CD4-positive, alpha-beta memory T cell (primary cell): ENCODE results near the gene ASB10. TPM values are rescaled to one million over a fixed set of nuclear protein-coding genes. Genes with fewer than 3 reads are reported as not detected.
A peak's percentile ranks its signal among the peaks of the same experiment; 100 is the strongest.

ENCODE experiments used
- CTCF ChIA-PET: fragments of 350-600 bp; sonication (Branson Sonifier 250); formaldehyde crosslinking; loops from one replicate; lab custom pipeline; 2021; ENCODE audit warnings: inconsistent platforms; ENCODE audit not compliant: partially characterized antibody; lab: Charles Lee
- POLR2A ChIA-PET: fragments of 350-600 bp; sonication (Branson Sonifier 250); formaldehyde crosslinking; loops from one replicate; lab custom pipeline; 2021; ENCODE audit not compliant: partially characterized antibody; lab: Charles Lee
- DNase-seq, 5 donors: peaks; one replicate each; pipeline versions ENCODE4 v3.0.0 to v3.0.0-alpha.2; 2020 to 2022; ENCODE audit warnings: mixed read lengths in 1 of 5
- H3K27ac ChIP-seq: one replicate; pipeline ENCODE4 v1.7.0; 2013; ENCODE audit warnings: low read depth, low read length
- H3K27me3 ChIP-seq: 2 replicates; pipeline ENCODE4 v1.7.0; 2013; ENCODE audit warnings: mild to moderate bottlenecking, low read length, moderate library complexity; ENCODE audit not compliant: insufficient read depth
- H3K36me3 ChIP-seq: 2 replicates; pipeline ENCODE4 v1.7.0; 2013; ENCODE audit warnings: mild to moderate bottlenecking, low read length, moderate library complexity; ENCODE audit not compliant: insufficient read depth
- H3K4me1 ChIP-seq: 2 replicates; pipeline ENCODE4 v1.7.0; 2013; ENCODE audit warnings: mild to moderate bottlenecking, low read length, moderate library complexity; ENCODE audit not compliant: insufficient read depth
- H3K4me3 ChIP-seq, 2 donors: one replicate each; pipeline ENCODE4 v1.7.0; 2013; ENCODE audit warnings: low read length in 2 of 2, mild to moderate bottlenecking in 1 of 2
- H3K9me3 ChIP-seq, 2 donors: one replicate each; pipeline ENCODE4 v1.7.0; 2013; ENCODE audit warnings: low read length in 2 of 2, control low read depth in 1 of 2; ENCODE audit not compliant: control insufficient read depth in 1 of 2
- H3K27ac Mint-ChIP-seq, 7 donors: one replicate each; pipeline ENCODE4 v1.8.0; 2020 to 2021; ENCODE audit warnings: mixed read lengths in 7 of 7, mild to moderate bottlenecking in 6 of 7, inconsistent platforms in 3 of 7, moderate library complexity in 3 of 7
- H3K27me3 Mint-ChIP-seq, 2 donors: one replicate each; pipeline ENCODE4 v1.8.0; 2020 to 2021; ENCODE audit warnings: mixed read lengths in 2 of 2
- H3K36me3 Mint-ChIP-seq, 2 donors: one replicate each; pipeline ENCODE4 v1.8.0; 2020 to 2021; ENCODE audit warnings: mixed read lengths in 2 of 2, inconsistent platforms in 1 of 2, mild to moderate bottlenecking in 1 of 2
- H3K4me1 Mint-ChIP-seq, 4 donors: one replicate each; pipeline ENCODE4 v1.8.0; 2020 to 2021; ENCODE audit warnings: mixed read lengths in 4 of 4, mild to moderate bottlenecking in 1 of 4
- H3K4me3 Mint-ChIP-seq, 8 donors: one replicate each; pipeline ENCODE4 v1.8.0; 2020 to 2021; ENCODE audit warnings: mixed read lengths in 8 of 8, mild to moderate bottlenecking in 7 of 8, moderate library complexity in 6 of 8, inconsistent platforms in 3 of 8
- H3K9me3 Mint-ChIP-seq, 8 donors: one replicate each; pipeline ENCODE4 v1.8.0; 2020 to 2021; ENCODE audit warnings: mixed read lengths in 8 of 8, mild to moderate bottlenecking in 5 of 8, inconsistent platforms in 3 of 8, moderate library complexity in 1 of 8
- intact Hi-C: fragments of 100-400 bp; cut with micrococcal nuclease; formaldehyde crosslinking; loops from one replicate; pipeline ENCODE4 v1.15.1; 2023
- polyA plus RNA-seq, 2 donors: library from polyadenylated mRNA; unstranded; fragments of 300-500 nt; fragmentation: Illumina TruSeq; gene quantifications; one replicate each; pipeline ENCODE4 v1.2.3, GENCODE V29; 2021
- total RNA-seq, 2 experiments: library from RNA; stranded (reverse); gene quantifications; one replicate each; pipeline ENCODE4 v1.2.3, GENCODE V29; 2021

The ASB10 gene
- total and polyA plus RNA-seq, 4 experiments from 2014 or later = not detected

DNA sequence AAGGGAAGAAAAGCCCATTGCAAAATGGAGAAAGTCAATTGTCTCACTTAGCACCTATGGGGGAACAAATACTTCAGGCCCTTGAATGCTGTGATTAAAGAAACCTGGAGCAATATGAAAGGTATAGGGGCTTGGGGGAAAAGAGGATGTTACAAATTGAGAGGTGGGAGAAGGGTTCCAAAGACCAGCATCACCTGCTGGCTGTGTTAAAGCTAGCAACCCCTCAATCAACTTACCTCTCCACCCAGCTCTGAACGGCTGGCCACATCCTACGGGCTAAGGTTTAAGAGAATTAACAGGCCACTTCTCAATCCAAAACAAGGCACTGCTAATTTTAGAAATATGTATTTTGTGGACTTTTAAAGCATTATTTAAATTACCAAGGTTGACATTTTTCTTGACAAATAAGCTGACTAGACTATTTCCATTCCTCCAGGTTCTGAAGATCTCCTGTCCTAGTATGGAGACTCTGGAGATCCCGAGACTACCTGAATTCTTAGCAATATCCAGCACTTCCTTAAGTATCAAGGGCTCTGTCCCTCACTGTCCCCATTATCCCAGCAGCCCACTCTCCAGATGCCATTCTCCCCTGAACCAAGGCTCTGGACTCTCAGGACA is 24.2 kb upstream of the ASB10 start:
- H3K27me3 ChIP-seq = no peaks in the 10 kb centered on the region
- Mint-ChIP-seq H3K4me1 (peaks cover 24 to 41% (median 30%) of the 10 kb centered on the region in 4 donors), H3K27ac (peak overlapping the region in 4 of 7 donors; percentile 38 to 75 (median 68)), H3K9me3 (peaks cover 0 to 2% (median 0%) of the 10 kb centered on the region in 8 donors), H3K27me3 (no peaks in the 10 kb centered on the region), H3K36me3 (peaks cover 29 to 44% of the 10 kb centered on the region in 2 donors), H3K4me3 (no peak overlapping the region)
- DNase-seq = no peak
- POLR2A ChIA-PET = interaction anchor here (0.7 kb wide), 1 partner anchor 21 kb away, joined by 3 read pairs; the partner anchor contains the start of gene CHPF2
- H3K4me1 ChIP-seq = peaks cover 24% of the 10 kb centered on the region
- CTCF ChIA-PET = no interaction called here
- H3K27ac ChIP-seq = no peak overlapping the region
- intact Hi-C loops = no loop called here
- no peaks in the 10 kb centered on the region for H3K9me3 ChIP-seq
- H3K36me3 ChIP-seq = peaks cover 36% of the 10 kb centered on the region
- no peak overlapping the region for H3K4me3 ChIP-seq

DNA sequence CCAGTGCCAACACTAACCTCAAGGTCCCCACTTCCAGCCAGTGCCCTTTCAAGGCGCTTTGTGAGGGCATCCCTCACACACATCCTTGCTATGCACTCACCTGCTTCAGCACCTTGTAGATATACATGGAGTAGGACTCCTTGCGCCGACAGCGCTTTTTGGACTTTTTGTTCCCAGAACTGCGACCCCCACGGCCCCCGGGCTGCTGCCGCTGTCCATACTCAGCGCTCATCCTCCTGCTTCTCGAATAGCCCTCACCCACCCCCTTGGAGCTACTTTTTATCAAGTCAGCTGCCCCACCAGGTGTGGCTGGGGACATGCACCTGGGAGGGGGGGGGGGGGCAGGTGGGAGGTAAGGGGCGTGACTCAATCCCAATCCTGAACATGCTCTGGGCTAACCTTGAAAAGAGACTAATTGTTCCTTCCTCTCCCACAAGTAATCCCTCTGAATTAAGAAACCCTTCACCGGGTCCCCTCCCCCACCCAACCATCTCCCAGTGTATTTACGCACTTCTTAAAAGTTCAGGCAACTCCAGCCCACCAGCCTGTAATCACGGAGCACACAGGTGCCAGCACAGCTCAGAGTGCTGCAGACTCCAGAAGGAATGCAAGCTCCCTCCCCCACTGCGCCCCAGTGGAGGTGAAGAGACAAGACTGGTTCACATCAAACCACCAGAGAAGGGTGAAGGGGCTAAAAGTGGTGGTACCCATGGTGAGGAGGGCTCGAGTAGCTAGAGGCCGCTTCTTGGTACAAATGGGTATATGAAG is 23.2 kb upstream of the ASB10 start, which contains the start of gene H2BK1:
Gene H2BK1, minus strand, starts transcription at position 402 of the 768 bp plus-strand sequence. Its CDS starts 170 bp downstream, at position 232.
- intact Hi-C loops = no loop called here
- CTCF ChIA-PET = no interaction called here
- H3K4me3 Mint-ChIP-seq = peak within 1 kb of the TSS in 2 of 8 donors; percentile 32 to 52
- no peaks in the 10 kb centered on the region for H3K27me3 Mint-ChIP-seq
- peaks cover 27 to 50% (median 36%) of the 10 kb centered on the region in 4 donors for H3K4me1 Mint-ChIP-seq
- H3K27ac Mint-ChIP-seq = peak within 1 kb of the TSS in 6 of 7 donors; percentile 64 to 91 (median 77)
- Histone ChIP-seq H3K27me3 (no peaks in the 10 kb centered on the region), H3K4me3 (no peak within 1 kb of the TSS), H3K9me3 (no peaks in the 10 kb centered on the region), H3K4me1 (peaks cover 33% of the 10 kb centered on the region), H3K27ac (no peak within 1 kb of the TSS), H3K36me3 (peaks cover 26% of the 10 kb centered on the region)
- DNase-seq = no peak
- peaks cover 21 to 35% of the 10 kb centered on the region in 2 donors for H3K36me3 Mint-ChIP-seq
- POLR2A ChIA-PET = interaction anchor here (0.7 kb wide), 2 partner anchors 16 to 22 kb away, joined by 3 read pairs; partner anchors contain the start of genes ABCF2 and CHPF2
- peaks cover 0 to 2% (median 0%) of the 10 kb centered on the region in 8 donors for H3K9me3 Mint-ChIP-seq

DNA sequence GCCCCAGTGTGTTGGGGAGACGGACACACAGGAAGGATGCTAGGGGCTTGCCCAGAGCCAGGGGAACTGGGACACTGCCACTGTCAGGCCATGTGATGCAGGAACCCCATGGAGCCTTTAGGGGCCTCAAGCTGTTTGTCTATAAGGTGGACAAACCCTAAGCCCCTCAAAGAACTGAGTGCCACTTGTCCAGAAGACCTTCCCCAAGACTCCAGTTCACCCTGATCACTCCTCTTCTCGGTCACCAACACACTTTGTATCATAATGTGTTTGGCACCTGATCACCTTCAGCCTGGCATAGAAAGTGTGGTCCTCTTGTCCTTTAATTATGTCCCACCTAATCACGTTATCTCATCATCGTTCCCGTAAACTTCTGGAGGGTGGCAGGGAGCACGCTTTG is 22.5 kb upstream of the ASB10 start:
- H3K4me3 ChIP-seq = no peak overlapping the region
- ChIA-PET CTCF (interaction anchor here (1.2 kb wide), 1 partner anchor 34 kb away, joined by 5 read pairs; no protein-coding TSS in a partner anchor), POLR2A (no interaction called here)
- H3K27ac ChIP-seq = no peak overlapping the region
- Mint-ChIP-seq H3K27me3 (no peaks in the 10 kb centered on the region), H3K27ac (peak overlapping the region in 5 of 7 donors; percentile 64 to 91 (median 79)), H3K9me3 (peaks cover 0 to 2% (median 0%) of the 10 kb centered on the region in 8 donors), H3K4me3 (peak overlapping the region in 1 of 8 donors; percentile 32), H3K36me3 (peaks cover 14 to 28% of the 10 kb centered on the region in 2 donors), H3K4me1 (peaks cover 27 to 56% (median 39%) of the 10 kb centered on the region in 4 donors)
- H3K4me1 ChIP-seq = peaks cover 37% of the 10 kb centered on the region
- DNase-seq = no peak
- H3K9me3 ChIP-seq = no peaks in the 10 kb centered on the region
- intact Hi-C loops = loop anchor here (5.0 kb wide), 1 partner anchor 38 kb away; the partner anchor contains the start of gene SMARCD3
- peaks cover 19% of the 10 kb centered on the region for H3K36me3 ChIP-seq
- H3K27me3 ChIP-seq = no peaks in the 10 kb centered on the region

DNA sequence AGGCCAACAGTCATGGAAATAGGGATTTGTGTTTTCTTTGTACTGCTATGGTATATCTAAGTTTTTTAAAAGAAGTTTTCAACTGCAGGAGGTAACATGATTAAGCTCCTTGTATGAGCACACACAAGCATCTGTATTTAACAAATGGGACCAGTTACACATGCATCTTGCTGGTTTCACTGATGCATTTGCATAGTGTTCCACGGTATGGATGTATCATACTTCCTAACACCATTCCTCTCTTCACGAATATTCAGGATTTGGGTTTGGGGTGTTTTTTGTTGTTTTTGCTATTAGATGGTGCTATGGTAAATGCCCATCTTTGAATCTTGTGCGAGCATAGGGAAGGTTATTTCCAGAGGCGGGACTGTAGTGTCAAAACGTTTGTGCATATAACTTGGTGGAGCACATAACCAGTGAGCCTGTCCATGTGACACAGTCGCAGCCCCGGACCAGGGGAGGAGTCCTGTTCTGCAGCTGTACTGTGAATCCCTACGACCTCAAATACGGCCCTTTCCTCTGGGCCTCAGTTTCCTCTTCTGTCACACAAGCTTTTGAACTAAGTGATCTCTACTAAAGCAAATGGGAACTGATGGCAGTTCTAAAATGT is 21.3 kb upstream of the ASB10 start:
- H3K27ac Mint-ChIP-seq = peak overlapping the region; percentile 41 to 99 (median 98)
- H3K27me3 Mint-ChIP-seq = no peaks in the 10 kb centered on the region
- H3K4me1 Mint-ChIP-seq = peaks cover 27 to 56% (median 40%) of the 10 kb centered on the region in 4 donors
- Histone ChIP-seq H3K27me3 (no peaks in the 10 kb centered on the region), H3K4me1 (peaks cover 37% of the 10 kb centered on the region), H3K27ac (peak overlapping the region; percentile 57), H3K9me3 (no peaks in the 10 kb centered on the region), H3K36me3 (peaks cover 7% of the 10 kb centered on the region), H3K4me3 (no peak overlapping the region)
- ChIA-PET CTCF (interaction anchor here (1.2 to 2.9 kb wide), 3 partner anchors 17 to 36 kb away, joined by 3 to 26 read pairs (median 5); no protein-coding TSS in a partner anchor), POLR2A (interaction anchor here (0.6 to 2.7 kb wide), 4 partner anchors 10 to 1181 kb away, joined by 3 to 25 read pairs (median 11); partner anchors contain the start of genes ABCF2 and CHPF2)
- peaks cover 9 to 18% of the 10 kb centered on the region in 2 donors for H3K36me3 Mint-ChIP-seq
- intact Hi-C loops = loop anchor here (5.0 kb wide), 1 partner anchor 39 kb away; the partner anchor contains the start of gene SMARCD3
- peak overlapping the region in 3 of 8 donors; percentile 3 to 68 (median 31) for H3K4me3 Mint-ChIP-seq
- H3K9me3 Mint-ChIP-seq = no peaks in the 10 kb centered on the region
- DNase-seq = no peak

DNA sequence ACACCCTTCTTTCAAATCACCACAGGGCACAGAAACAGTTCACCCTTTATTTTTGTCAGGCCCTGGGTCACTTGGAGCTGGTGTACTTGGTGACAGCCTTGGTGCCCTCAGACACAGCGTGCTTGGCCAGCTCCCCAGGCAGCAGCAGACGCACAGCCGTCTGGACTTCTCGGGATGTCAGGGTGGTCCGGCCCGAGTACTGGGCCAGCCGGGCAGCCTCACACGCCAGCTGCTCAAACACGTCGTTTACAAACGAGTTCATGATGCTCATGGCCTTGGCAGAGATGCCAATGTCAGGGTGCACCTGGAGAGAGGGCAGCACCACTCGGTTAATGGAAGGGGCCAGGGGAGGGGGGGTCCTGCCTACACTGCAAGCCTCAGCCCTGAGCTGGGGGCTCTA is 20.8 kb upstream of the ASB10 start:
- Histone ChIP-seq H3K4me3 (no peak overlapping the region), H3K9me3 (no peaks in the 10 kb centered on the region), H3K27me3 (no peaks in the 10 kb centered on the region), H3K36me3 (peaks cover 1% of the 10 kb centered on the region), H3K4me1 (peaks cover 37% of the 10 kb centered on the region), H3K27ac (peak overlapping the region; percentile 57)
- intact Hi-C loops = loop anchor here (1.0 to 5.0 kb wide), 2 partner anchors 19 to 39 kb away; partner anchors contain the start of genes ABCF2 and SMARCD3
- no peak for DNase-seq
- Mint-ChIP-seq H3K4me1 (peaks cover 27 to 56% (median 40%) of the 10 kb centered on the region in 4 donors), H3K27me3 (no peaks in the 10 kb centered on the region), H3K36me3 (peaks cover 4 to 13% of the 10 kb centered on the region in 2 donors), H3K4me3 (peak overlapping the region in 6 of 8 donors; percentile 52 to 89 (median 79)), H3K9me3 (no peaks in the 10 kb centered on the region), H3K27ac (peak overlapping the region; percentile 82 to 99 (median 98))
- POLR2A ChIA-PET = interaction anchor here (0.6 to 2.7 kb wide), 6 partner anchors 10 to 1181 kb away, joined by 3 to 25 read pairs (median 6); partner anchors contain the start of genes ABCF2 and CHPF2
- CTCF ChIA-PET = interaction anchor here (1.0 to 2.9 kb wide), 4 partner anchors 14 to 38 kb away, joined by 3 to 26 read pairs (median 4); no protein-coding TSS in a partner anchor

DNA sequence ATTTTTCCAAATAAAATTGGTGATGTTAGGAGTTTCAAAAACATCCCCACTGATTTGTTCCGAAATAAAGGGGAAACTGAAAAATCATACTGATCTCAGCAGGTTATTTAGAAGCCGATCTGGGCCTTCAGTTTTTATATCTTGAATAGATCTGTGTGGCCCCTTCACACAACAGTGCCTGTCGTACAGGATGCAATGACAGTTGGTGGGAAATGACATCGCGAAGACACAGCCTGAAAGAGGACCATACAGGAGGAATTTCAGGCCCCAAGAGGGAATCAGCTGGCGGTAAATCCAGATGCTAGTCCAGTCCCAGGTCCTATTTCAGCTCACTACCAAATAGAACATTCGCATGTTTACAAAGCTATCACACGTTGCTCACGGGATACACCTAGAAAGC is 20.3 kb upstream of the ASB10 start:
- Histone ChIP-seq H3K4me3 (no peak overlapping the region), H3K36me3 (no peaks in the 10 kb centered on the region), H3K27me3 (no peaks in the 10 kb centered on the region), H3K27ac (peak overlapping the region; percentile 57), H3K9me3 (no peaks in the 10 kb centered on the region), H3K4me1 (peaks cover 37% of the 10 kb centered on the region)
- peaks cover 4 to 11% of the 10 kb centered on the region in 2 donors for H3K36me3 Mint-ChIP-seq
- peak overlapping the region; percentile 82 to 99 (median 98) for H3K27ac Mint-ChIP-seq
- H3K4me1 Mint-ChIP-seq = peaks cover 27 to 56% (median 40%) of the 10 kb centered on the region in 4 donors
- no peak for DNase-seq
- no peaks in the 10 kb centered on the region for H3K9me3 Mint-ChIP-seq
- H3K27me3 Mint-ChIP-seq = no peaks in the 10 kb centered on the region
- peak overlapping the region in 7 of 8 donors; percentile 52 to 89 (median 79) for H3K4me3 Mint-ChIP-seq
- intact Hi-C loops = loop anchor here (1.0 to 5.0 kb wide), 2 partner anchors 20 to 40 kb away; partner anchors contain the start of genes ABCF2 and SMARCD3
- ChIA-PET POLR2A (interaction anchor here (0.6 to 2.7 kb wide), 6 partner anchors 17 to 176 kb away, joined by 3 to 25 read pairs (median 6); partner anchors contain the start of genes ABCF2 and CHPF2), CTCF (interaction anchor here (1.0 to 2.9 kb wide), 6 partner anchors 12 to 40 kb away, joined by 3 to 26 read pairs (median 4); no protein-coding TSS in a partner anchor)
